Measurements from ENCODE around the gene ANKDD1B.

The ANKDD1B gene

DNA sequence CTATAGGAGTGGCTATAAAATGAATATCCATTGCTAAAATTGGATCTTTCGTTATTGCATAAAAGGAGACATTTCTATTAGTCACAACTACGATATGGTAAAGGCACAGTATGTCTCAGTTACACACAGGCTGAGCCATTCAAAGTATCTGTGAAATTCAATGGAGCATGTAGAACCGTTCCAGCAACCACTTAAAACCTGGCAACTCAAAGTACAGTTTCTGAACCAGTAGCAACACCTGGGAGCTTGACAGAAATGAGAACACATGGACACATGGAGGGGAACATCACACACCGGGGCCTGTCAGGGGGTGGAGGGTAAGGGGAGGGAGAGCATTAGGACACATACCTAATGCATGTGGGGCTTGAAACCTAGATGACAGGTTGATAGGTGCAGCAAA lies 90.6 kb downstream of the ANKDD1B start (continued):
- TF ChIP-seq ZNF366 (tag by site-specific recombination; conservative IDR thresholded peaks at IDR 0.05) (no peak), ZNF311 (tag by site-specific recombination; IDR thresholded peaks at IDR 0.05; ENCODE audit: borderline replicate concordance) (no peak)
- TF ChIP-seq, protein P1, sequence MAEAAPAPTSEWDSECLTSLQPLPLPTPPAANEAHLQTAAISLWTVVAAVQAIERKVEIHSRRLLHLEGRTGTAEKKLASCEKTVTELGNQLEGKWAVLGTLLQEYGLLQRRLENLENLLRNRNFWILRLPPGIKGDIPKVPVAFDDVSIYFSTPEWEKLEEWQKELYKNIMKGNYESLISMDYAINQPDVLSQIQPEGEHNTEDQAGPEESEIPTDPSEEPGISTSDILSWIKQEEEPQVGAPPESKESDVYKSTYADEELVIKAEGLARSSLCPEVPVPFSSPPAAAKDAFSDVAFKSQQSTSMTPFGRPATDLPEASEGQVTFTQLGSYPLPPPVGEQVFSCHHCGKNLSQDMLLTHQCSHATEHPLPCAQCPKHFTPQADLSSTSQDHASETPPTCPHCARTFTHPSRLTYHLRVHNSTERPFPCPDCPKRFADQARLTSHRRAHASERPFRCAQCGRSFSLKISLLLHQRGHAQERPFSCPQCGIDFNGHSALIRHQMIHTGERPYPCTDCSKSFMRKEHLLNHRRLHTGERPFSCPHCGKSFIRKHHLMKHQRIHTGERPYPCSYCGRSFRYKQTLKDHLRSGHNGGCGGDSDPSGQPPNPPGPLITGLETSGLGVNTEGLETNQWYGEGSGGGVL (tag by site-specific recombination; IDR thresholded peaks at IDR 0.05), result no peak

DNA sequence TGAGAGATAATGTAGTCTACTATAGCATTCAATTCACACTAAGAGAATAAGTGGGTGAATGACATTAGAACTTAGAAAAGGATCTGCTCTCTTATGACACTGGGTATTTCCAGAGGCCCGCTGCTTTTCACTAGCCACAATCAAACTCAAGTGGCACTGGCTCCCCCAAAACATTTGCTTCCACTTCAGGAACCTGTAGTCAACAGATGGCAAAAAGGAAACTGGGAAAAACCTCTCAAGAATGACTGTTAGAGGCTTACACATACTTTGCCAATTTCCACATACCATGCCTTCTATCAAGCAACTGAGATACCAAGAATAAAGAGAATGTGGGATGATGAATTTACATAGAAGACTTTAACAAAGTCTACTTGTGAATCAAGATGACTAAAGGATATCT lies 94.8 kb downstream of the ANKDD1B start:
- Histone ChIP-seq H3K27ac (ENCODE audit: extremely low read depth, low read depth, low read length) (no peak overlapping the region), H3K4me1 (ENCODE audit: control insufficient read depth, insufficient read depth, low read length) (no peaks in the 10 kb centered on the region), H3K9me3 (ENCODE audit: control insufficient read depth, insufficient read depth, low read depth, low read length) (no peaks in the 10 kb centered on the region), H3K36me3 (ENCODE audit: control insufficient read depth in 2 of 2, insufficient read depth in 1 of 2, low read length in 2 of 2) (peaks cover 29 to 50% of the 10 kb centered on the region in 2 experiments), H3K4me3 (ENCODE audit: low read depth, low read length) (no peak overlapping the region)
- ChIA-PET POLR2A (no interaction called here), CTCF (interaction anchor here (0.6 kb wide), 1 partner anchor 136 kb away, joined by 3 read pairs; no protein-coding TSS in a partner anchor)
- no peak for TF ChIP-seq ZNF404 (tag by site-specific recombination; IDR thresholded peaks at IDR 0.05)
- no peak for TF ChIP-seq GLI4 (tag by site-specific recombination; IDR thresholded peaks at IDR 0.05)
- TF ChIP-seq, protein P2, sequence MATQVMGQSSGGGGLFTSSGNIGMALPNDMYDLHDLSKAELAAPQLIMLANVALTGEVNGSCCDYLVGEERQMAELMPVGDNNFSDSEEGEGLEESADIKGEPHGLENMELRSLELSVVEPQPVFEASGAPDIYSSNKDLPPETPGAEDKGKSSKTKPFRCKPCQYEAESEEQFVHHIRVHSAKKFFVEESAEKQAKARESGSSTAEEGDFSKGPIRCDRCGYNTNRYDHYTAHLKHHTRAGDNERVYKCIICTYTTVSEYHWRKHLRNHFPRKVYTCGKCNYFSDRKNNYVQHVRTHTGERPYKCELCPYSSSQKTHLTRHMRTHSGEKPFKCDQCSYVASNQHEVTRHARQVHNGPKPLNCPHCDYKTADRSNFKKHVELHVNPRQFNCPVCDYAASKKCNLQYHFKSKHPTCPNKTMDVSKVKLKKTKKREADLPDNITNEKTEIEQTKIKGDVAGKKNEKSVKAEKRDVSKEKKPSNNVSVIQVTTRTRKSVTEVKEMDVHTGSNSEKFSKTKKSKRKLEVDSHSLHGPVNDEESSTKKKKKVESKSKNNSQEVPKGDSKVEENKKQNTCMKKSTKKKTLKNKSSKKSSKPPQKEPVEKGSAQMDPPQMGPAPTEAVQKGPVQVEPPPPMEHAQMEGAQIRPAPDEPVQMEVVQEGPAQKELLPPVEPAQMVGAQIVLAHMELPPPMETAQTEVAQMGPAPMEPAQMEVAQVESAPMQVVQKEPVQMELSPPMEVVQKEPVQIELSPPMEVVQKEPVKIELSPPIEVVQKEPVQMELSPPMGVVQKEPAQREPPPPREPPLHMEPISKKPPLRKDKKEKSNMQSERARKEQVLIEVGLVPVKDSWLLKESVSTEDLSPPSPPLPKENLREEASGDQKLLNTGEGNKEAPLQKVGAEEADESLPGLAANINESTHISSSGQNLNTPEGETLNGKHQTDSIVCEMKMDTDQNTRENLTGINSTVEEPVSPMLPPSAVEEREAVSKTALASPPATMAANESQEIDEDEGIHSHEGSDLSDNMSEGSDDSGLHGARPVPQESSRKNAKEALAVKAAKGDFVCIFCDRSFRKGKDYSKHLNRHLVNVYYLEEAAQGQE (tag by site-specific recombination; IDR thresholded peaks at IDR 0.05), result no peak
- TF ChIP-seq ZNF548 (tag by site-specific recombination; IDR thresholded peaks at IDR 0.05), result no peak
- no peak for TF ChIP-seq ZNF174 (tag by site-specific recombination; IDR thresholded peaks at IDR 0.05)
- TF ChIP-seq BCL11A (tag by site-specific recombination; IDR thresholded peaks at IDR 0.05; ENCODE audit: low read depth), result no peak
- TF ChIP-seq, protein P3, sequence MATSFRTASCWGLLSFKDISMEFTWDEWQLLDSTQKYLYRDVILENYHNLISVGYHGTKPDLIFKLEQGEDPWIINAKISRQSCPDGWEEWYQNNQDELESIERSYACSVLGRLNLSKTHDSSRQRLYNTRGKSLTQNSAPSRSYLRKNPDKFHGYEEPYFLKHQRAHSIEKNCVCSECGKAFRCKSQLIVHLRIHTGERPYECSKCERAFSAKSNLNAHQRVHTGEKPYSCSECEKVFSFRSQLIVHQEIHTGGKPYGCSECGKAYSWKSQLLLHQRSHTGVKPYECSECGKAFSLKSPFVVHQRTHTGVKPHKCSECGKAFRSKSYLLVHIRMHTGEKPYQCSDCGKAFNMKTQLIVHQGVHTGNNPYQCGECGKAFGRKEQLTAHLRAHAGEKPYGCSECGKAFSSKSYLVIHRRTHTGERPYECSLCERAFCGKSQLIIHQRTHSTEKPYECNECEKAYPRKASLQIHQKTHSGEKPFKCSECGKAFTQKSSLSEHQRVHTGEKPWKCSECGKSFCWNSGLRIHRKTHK (tag by site-specific recombination; IDR thresholded peaks at IDR 0.05), result no peak
- TF ChIP-seq ZSCAN30 (tag by site-specific recombination; IDR thresholded peaks at IDR 0.05), result no peak
- TF ChIP-seq ZBTB1 (tag by site-specific recombination; IDR thresholded peaks at IDR 0.05), result no peak

DNA sequence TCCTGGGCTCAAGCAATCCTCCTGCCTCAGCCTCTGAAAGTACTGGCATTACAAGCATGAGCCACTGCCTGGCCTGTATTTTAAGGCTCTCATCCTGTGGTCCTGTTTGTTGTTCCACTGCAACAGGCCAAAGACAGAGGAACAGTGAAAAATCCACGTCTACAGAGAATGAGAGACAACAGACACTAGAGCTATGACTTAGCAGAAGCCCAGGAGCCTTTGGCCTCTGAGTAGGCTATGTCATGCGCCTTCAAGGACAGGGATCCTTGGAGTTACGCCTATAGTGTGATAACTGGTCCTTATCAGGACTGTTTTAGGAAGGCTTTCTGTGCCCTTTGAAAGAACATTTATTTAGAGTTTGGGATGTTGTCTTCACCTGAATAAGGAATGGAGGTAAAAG lies 95.5 kb downstream of the ANKDD1B start:
- no peak for TF ChIP-seq TCF7L2 (IDR thresholded peaks at IDR 0.05; ENCODE audit: borderline replicate concordance, low read depth, low read length)
- no peak for TF ChIP-seq ZBTB20 (tag by site-specific recombination; IDR thresholded peaks at IDR 0.05)
- TF ChIP-seq TRIM28 (IDR thresholded peaks at IDR 0.05; ENCODE audit: borderline replicate concordance, low read length), result no peak
- no peak for TF ChIP-seq ZFHX2 (tag by site-specific recombination; conservative IDR thresholded peaks at IDR 0.05)
- TF ChIP-seq, protein P4, sequence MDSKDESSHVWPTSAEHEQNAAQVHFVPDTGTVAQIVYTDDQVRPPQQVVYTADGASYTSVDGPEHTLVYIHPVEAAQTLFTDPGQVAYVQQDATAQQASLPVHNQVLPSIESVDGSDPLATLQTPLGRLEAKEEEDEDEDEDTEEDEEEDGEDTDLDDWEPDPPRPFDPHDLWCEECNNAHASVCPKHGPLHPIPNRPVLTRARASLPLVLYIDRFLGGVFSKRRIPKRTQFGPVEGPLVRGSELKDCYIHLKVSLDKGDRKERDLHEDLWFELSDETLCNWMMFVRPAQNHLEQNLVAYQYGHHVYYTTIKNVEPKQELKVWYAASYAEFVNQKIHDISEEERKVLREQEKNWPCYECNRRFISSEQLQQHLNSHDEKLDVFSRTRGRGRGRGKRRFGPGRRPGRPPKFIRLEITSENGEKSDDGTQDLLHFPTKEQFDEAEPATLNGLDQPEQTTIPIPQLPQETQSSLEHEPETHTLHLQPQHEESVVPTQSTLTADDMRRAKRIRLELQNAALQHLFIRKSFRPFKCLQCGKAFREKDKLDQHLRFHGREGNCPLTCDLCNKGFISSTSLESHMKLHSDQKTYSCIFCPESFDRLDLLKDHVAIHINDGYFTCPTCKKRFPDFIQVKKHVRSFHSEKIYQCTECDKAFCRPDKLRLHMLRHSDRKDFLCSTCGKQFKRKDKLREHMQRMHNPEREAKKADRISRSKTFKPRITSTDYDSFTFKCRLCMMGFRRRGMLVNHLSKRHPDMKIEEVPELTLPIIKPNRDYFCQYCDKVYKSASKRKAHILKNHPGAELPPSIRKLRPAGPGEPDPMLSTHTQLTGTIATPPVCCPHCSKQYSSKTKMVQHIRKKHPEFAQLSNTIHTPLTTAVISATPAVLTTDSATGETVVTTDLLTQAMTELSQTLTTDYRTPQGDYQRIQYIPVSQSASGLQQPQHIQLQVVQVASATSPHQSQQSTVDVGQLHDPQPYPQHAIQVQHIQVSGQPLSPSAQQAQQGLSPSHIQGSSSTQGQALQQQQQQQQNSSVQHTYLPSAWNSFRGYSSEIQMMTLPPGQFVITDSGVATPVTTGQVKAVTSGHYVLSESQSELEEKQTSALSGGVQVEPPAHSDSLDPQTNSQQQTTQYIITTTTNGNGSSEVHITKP (tag by site-specific recombination; IDR thresholded peaks at IDR 0.05), result no peak
- Histone ChIP-seq H3K9me3 (ENCODE audit: control insufficient read depth, insufficient read depth, low read depth, low read length) (no peaks in the 10 kb centered on the region), H3K36me3 (ENCODE audit: control insufficient read depth in 2 of 2, insufficient read depth in 1 of 2, low read length in 2 of 2) (peaks cover 27 to 48% of the 10 kb centered on the region in 2 experiments), H3K27ac (ENCODE audit: extremely low read depth, low read depth, low read length) (no peak overlapping the region), H3K4me3 (ENCODE audit: low read depth, low read length) (no peak overlapping the region), H3K4me1 (ENCODE audit: control insufficient read depth, insufficient read depth, low read length) (no peaks in the 10 kb centered on the region)
- CTCF ChIA-PET, result interaction anchor here (0.5 to 1.1 kb wide), 2 partner anchors 186 to 464 kb away, joined by 3 read pairs; no protein-coding TSS in a partner anchor
- POLR2A ChIA-PET, result interaction anchor here (0.6 to 1.4 kb wide), 2 partner anchors 10 to 370 kb away, joined by 3 to 6 read pairs; partner anchors contain the start of genes HMGCR and POC5

Measured in HEK293 (cell line).